A673 (cell line): ENCODE measurements around the gene DNM1. TPM values are rescaled to one million over a fixed set of nuclear protein-coding genes. Genes with fewer than 3 reads are reported as not detected.

Experiments
- BruUV-seq: library from RNA; stranded (reverse); fragments of 400-500 nt; replicated peaks from 2 replicates; lab custom pipeline; 2021; lab: Mats Ljungman, UMichigan
- CTCF ChIA-PET: fragments of 300-600 bp; sonication (Branson Sonifier 250); formaldehyde crosslinking; loops from one replicate; lab custom pipeline; 2022; ENCODE audit warnings: antibody characterized with exemption; lab: Charles Lee
- POLR2A ChIA-PET: fragments of 300-600 bp; sonication (Branson Sonifier 250); formaldehyde crosslinking; loops from one replicate; lab custom pipeline; 2022; ENCODE audit warnings: antibody characterized with exemption; ENCODE audit not compliant: low non-redundant PET; lab: Charles Lee
- DNase-seq: peaks from one replicate; pipeline ENCODE4 v3.0.0-alpha.2; 2015; ENCODE audit warnings: low spot score
- H3K27ac ChIP-seq: fragments of 200-600 bp; sonication (generic); 2 replicates; pipeline ENCODE4 v1.5.1; 2016; ENCODE audit warnings: mixed run types, low read depth, mild to moderate bottlenecking, mixed read lengths, antibody characterized with exemption, low read length; ENCODE audit not compliant: poor library complexity, severe bottlenecking
- H3K27me3 ChIP-seq: fragments of 200-600 bp; sonication (generic); replicated peaks from 2 replicates; pipeline ENCODE4 v1.6.1; 2017; ENCODE audit warnings: mixed run types, low read depth, mild to moderate bottlenecking, mixed read lengths, antibody characterized with exemption, low read length; ENCODE audit not compliant: insufficient read depth, poor library complexity
- H3K36me3 ChIP-seq: fragments of 200-600 bp; sonication (generic); 2 replicates; pipeline ENCODE4 v1.6.1; 2016; ENCODE audit warnings: mixed run types, mild to moderate bottlenecking, mixed read lengths, antibody characterized with exemption, low read length; ENCODE audit not compliant: insufficient read depth, poor library complexity, severe bottlenecking
- H3K4me1 ChIP-seq: fragments of 200-600 bp; sonication (generic); 2 replicates; pipeline ENCODE4 v1.6.1; 2017; ENCODE audit warnings: mixed run types, mild to moderate bottlenecking, mixed read lengths, antibody characterized with exemption, low read length; ENCODE audit not compliant: insufficient read depth, poor library complexity, severe bottlenecking
- H3K4me3 ChIP-seq: fragments of 200-600 bp; sonication (generic); 2 replicates; pipeline ENCODE4 v1.5.1; 2016; ENCODE audit warnings: low read depth, mixed run types, mild to moderate bottlenecking, mixed read lengths, low read length; ENCODE audit not compliant: poor library complexity, severe bottlenecking
- H3K9me3 ChIP-seq: fragments of 200-600 bp; sonication (generic); 2 replicates; pipeline ENCODE4 v1.6.1; 2016; ENCODE audit warnings: mixed run types, low read depth, mild to moderate bottlenecking, mixed read lengths, antibody characterized with exemption, low read length; ENCODE audit not compliant: poor library complexity, severe bottlenecking
- EZH2 ChIP-seq: fragments of 200-600 bp; sonication (generic); IDR thresholded peaks from 2 replicates; pipeline ENCODE4 v1.6.1; 2017; ENCODE audit warnings: borderline replicate concordance, low read depth, mild to moderate bottlenecking, mixed read lengths, antibody characterized with exemption, low read length; ENCODE audit not compliant: poor library complexity, severe bottlenecking
- intact Hi-C: fragments of 100-400 bp; cut with micrococcal nuclease; formaldehyde crosslinking; loops from one replicate; pipeline ENCODE4 v1.10.0; 2022; ENCODE audit not compliant: unreplicated experiment
- total RNA-seq: library from RNA; stranded (reverse); gene quantifications from 2 replicates; pipeline ENCODE4 v1.2.3, GENCODE V29; 2021
- TF ChIP-seq, protein P1 (sequence below): fragments of 300-800, 200-600 bp; sonication (generic); conservative IDR thresholded peaks from 2 replicates; pipeline ENCODE4 v1.5.1; 2017; ENCODE audit warnings: low read depth, mild to moderate bottlenecking, antibody characterized with exemption, low read length, moderate library complexity, mixed read lengths

The DNM1 gene
- total RNA-seq, 1 experiment from 2014 or later: 7.6 TPM

GRCh38 chr9:128231638-128232527 is 28.7 kb downstream of the DNM1 start:
- ChIA-PET POLR2A (no interaction called here), CTCF (no interaction called here)
- no peak overlapping the region for H3K4me3 ChIP-seq
- H3K4me1 ChIP-seq: no peaks in the 10 kb centered on the region
- no peaks in the 10 kb centered on the region for H3K27me3 ChIP-seq
- no peaks in the 10 kb centered on the region for H3K36me3 ChIP-seq
- no TSS peak for BruUV-seq
- H3K9me3 ChIP-seq: no peaks in the 10 kb centered on the region
- no peak overlapping the region for H3K27ac ChIP-seq
- no peak for DNase-seq
- intact Hi-C loops: no loop called here
- no peak for TF ChIP-seq EZH2
- TF ChIP-seq, protein P1, sequence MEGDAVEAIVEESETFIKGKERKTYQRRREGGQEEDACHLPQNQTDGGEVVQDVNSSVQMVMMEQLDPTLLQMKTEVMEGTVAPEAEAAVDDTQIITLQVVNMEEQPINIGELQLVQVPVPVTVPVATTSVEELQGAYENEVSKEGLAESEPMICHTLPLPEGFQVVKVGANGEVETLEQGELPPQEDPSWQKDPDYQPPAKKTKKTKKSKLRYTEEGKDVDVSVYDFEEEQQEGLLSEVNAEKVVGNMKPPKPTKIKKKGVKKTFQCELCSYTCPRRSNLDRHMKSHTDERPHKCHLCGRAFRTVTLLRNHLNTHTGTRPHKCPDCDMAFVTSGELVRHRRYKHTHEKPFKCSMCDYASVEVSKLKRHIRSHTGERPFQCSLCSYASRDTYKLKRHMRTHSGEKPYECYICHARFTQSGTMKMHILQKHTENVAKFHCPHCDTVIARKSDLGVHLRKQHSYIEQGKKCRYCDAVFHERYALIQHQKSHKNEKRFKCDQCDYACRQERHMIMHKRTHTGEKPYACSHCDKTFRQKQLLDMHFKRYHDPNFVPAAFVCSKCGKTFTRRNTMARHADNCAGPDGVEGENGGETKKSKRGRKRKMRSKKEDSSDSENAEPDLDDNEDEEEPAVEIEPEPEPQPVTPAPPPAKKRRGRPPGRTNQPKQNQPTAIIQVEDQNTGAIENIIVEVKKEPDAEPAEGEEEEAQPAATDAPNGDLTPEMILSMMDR: no peak

DNA sequence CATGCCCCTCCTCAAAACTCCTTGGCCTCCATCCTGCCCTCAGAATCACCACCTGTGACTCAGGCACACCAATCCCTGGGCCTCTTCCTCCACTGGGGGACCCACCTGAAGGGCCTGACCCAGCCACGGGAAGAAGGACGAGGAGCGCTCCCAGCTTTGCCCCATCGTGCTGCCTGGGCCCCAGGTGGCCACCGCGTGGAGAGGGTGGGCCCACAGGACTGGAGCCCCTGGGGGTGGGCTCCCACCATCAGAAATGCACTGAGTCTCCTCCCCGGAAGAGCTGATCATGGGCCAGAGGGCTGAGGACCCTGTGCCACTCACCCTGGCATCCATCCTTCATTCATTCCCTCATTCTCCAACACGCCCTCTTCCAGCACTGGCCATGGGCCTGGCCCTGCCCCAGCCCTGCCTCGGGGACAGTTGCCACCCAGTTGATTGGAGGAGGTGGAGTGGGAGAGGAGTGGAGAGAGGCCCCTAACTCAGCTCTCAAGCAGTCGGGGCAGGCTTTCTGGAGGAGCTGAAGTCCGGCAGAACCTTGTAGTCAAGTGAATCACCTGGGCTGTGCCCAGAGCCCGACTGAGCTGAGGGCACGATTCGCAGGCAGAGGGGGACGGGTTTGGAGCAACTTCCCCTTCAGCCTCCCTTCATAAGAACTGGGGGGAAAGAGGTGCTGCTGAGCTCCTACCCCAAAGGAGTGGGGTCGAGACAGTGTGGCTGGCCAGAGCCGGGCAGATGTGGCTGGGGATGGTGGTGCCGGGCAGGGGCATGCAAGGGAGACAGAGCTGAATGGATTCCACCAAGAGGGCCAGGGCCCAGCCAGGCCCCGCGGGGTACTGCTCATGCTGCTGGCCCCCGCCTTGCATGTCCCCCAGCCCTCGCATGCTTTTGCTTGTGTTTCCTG is 29.6 kb downstream of the DNM1 start:
- no peaks in the 10 kb centered on the region for H3K36me3 ChIP-seq
- H3K27ac ChIP-seq: no peak overlapping the region
- intact Hi-C loops: no loop called here
- TF ChIP-seq, protein P1: no peak
- no peak for TF ChIP-seq EZH2
- H3K4me1 ChIP-seq: no peaks in the 10 kb centered on the region
- H3K9me3 ChIP-seq: no peaks in the 10 kb centered on the region
- POLR2A ChIA-PET: no interaction called here
- BruUV-seq: no TSS peak
- H3K27me3 ChIP-seq: no peaks in the 10 kb centered on the region
- no peak overlapping the region for H3K4me3 ChIP-seq
- DNase-seq: no peak
- CTCF ChIA-PET: no interaction called here

- TF ChIP-seq, protein P1: no peak
- no peak for TF ChIP-seq EZH2
- no peak for DNase-seq
- no TSS peak for BruUV-seq
- intact Hi-C loops: no loop called here
- H3K9me3 ChIP-seq: no peaks in the 10 kb centered on the region
- H3K27ac ChIP-seq: no peak overlapping the region
- H3K36me3 ChIP-seq: no peaks in the 10 kb centered on the region
- CTCF ChIA-PET: no interaction called here
- no peak overlapping the region for H3K4me3 ChIP-seq
- H3K27me3 ChIP-seq: no peaks in the 10 kb centered on the region
- POLR2A ChIA-PET: no interaction called here
- no peaks in the 10 kb centered on the region for H3K4me1 ChIP-seq
These were observed 30.7 kb downstream of the DNM1 start for GRCh38 chr9:128233817-128234406.
